Medulla oblongata (tissue), 1 donor: ENCODE results near the gene SFR1.

ENCODE experiments used
- DNase-seq: peaks from one replicate; pipeline ENCODE4 v3.0.0-alpha.2; 2015; ENCODE audit errors: extremely low spot score

The SFR1 gene, protein sequence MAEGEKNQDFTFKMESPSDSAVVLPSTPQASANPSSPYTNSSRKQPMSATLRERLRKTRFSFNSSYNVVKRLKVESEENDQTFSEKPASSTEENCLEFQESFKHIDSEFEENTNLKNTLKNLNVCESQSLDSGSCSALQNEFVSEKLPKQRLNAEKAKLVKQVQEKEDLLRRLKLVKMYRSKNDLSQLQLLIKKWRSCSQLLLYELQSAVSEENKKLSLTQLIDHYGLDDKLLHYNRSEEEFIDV

GRCh38 chr10:104121485-104122224 is at the start of gene SFR1:
Gene SFR1, plus strand, starts transcription at chr10:104122171. Its CDS starts 13 bp downstream, at chr10:104122184.
- DNase-seq, result peak; percentile 99

DNA sequence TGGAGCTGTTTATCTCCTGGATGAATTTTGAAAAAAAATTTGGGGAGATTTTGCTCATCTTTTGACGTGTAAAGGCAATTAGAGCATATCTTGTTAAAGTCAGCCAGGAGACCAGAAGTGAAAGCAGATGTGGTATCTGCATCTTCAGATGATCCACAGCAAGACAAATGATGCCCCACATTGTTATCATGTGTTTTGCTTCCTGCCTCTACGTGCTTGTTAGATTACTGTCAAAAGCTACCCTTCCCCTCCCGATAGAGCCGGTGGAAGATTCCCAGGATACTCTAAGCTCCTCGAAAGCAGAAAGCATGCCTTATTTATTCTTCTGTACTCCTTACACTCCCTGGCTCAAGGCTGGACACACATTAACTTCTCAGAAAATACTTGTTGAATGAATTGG is 49.2 kb upstream of the SFR1 start:
- no peak for DNase-seq

DNA sequence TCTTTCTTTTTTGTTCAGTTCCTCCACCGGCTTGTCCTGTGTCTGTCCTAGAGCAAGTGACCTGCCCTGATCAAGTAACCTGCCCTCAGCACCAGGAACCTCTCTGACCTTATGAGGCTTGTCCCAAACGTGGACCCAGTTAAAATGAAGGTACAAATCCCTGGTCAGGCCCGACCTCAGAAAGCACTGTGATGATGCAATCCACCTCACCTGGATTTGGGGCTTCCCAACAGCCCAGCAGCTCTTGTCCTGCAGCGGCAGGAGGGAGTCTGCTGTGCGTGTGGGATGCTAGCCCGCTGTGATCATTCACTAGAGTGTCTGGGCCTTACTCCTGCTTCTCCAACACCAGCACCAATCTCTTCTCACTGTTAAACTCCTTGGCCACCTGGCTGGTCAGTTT is 47.5 kb upstream of the SFR1 start:
- DNase-seq, result no peak

DNA sequence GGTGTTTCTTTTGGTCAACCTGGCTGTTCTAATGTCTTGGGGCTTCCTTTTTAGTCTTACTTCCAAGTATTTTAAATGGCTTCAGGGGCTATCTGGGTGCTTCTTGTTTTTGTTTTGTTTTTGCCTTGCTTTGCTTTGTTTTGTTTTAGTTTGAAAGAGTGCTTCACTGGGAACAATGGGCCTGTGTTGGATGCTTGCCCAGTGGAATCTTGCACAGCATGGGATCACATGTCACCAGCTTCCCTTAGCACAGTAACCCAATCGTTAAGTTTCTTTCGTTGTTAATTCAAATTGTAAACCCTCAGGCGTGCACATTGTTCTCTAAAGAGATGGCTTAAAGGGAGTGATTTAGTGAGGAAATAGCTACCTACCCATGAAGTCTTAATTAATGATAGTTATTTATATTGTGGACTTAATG is 45.2 kb upstream of the SFR1 start:
- peak; percentile 91 for DNase-seq

GRCh38 chr10:104077247-104077646 is 44.7 kb upstream of the SFR1 start:
- peak; percentile 24 for DNase-seq

- no peak for DNase-seq
Measured at GRCh38 chr10:104077663-104078151, 44.3 kb upstream of the SFR1 start.

GRCh38 chr10:104080762-104081161 is 41.2 kb upstream of the SFR1 start:
- DNase-seq, result peak; percentile 11

DNA sequence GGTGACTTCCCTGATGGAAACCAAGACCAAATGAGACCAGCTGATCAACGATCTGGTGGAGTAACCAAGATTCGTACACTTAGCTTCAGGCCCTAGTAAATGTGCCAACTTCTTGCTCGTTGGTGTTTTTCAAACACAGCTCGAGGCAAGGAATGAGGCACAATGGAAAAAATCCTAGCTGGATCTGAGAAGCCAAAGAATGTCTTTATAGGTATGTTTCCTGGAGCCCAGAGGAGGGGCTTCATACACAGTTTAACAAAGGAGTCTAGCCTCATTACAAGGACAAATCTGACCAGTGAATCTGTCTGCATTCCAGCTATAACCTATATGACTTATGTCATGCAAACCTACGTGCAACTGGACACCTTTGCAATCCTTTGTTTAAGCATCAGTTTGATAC is 40.0 kb upstream of the SFR1 start:
- DNase-seq, result no peak

DNA sequence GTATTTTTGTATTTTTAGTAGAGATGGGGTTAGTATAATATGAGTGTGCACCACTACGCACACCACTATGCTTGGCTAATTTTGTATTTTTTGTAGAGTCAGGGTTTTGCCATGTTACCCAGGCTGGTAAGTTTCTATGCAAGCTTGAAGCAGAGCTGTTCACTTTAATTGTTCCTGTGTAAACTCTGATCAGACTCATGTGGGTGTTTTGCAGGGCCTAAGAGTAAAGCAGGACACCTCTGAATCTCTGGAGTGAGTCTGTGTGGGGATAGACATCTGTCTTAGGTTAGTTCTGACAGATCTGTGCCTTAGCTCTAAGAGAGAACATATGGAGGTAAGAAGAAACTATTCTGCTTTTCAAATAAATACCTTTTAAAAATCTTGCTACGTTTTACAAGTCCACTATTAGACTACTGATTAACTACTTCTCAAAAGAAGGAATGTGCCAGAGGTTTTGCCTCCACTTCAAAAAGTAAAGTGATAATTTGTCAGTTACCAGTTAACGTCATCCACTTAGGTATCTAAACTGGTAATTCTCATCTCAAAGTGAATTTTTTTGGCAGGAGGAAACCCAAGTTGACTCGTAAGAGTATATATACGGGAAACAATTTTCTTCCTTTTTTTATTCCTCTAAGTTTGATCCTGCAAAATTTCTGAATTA is 37.4 kb upstream of the SFR1 start:
- DNase-seq, result no peak

DNA sequence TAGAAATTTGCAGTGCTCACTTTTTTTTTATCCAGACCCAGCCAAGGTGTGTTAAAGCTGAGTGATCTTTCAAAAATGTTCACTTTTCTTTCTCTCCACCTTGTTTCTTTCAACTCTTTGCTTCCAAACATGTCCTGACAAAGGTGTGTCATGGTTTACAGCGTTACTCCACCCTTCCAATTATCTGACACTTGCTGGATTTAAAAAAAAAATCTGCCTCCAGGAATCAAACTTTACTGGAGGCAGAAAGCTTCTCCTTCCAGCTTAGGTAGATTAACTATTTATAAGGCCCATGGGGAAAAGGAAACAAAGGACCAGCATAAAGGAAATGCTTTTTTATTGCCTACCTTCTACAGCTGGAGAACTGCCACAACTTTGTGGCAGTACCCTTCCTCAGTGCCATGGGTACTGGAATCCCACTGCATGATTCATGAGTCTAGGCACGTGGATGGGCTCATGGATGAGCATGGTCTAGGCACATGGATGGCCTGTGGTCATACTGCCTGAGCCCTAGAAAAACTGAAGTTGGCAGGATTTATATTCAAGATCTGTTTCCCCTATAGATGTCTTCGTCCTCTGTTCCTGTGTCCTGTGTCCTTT is 36.1 kb upstream of the SFR1 start, which contains the start of gene COL17A1:
Gene COL17A1, minus strand, starts transcription at position 80 of the 600 bp plus-strand sequence. CDS start 5,207 bp downstream, outside the sequence.
- DNase-seq, result no peak

- DNase-seq, result no peak
Measured at GRCh38 chr10:104088239-104088638, 33.7 kb upstream of the SFR1 start.

- no peak for DNase-seq
Measured at GRCh38 chr10:104089621-104090020, 32.4 kb upstream of the SFR1 start.

DNA sequence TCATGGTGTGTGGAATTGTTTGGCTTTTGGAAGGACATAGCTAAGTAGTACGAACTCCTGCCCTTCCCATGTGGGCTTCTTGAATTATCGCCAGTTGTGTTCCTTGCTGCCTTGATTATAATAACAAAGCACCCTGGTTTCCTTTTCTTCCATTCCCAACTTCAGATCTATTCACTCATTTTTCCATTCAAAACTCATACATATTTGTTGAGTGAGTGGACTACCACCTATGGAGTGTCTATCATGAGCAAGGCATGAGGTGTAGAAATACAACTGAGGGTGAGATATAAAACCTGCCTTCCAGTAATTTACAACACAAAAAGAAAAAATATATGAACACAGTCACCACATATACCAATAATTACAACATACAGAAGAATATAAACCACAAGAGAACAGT is 31.4 kb upstream of the SFR1 start:
- DNase-seq, result no peak

DNA sequence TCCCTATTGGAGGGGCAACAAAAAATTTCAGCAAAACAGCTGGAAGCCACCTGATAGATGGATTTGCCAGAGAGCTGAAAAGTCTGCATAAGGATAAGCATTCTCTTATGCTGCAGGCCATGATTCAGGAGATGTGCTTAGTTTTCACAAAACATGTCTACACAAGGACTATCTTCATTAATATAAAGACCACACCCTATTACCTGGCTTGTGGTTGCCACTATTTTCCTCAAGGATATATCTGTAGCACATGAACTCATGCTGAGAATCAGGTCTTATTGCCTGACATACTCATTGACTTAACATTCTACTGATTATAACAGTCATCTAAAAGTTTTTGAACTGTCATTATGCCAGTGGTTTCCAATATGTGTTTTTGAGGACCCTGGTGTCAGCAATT is 29.2 kb upstream of the SFR1 start:
- DNase-seq, result no peak

DNA sequence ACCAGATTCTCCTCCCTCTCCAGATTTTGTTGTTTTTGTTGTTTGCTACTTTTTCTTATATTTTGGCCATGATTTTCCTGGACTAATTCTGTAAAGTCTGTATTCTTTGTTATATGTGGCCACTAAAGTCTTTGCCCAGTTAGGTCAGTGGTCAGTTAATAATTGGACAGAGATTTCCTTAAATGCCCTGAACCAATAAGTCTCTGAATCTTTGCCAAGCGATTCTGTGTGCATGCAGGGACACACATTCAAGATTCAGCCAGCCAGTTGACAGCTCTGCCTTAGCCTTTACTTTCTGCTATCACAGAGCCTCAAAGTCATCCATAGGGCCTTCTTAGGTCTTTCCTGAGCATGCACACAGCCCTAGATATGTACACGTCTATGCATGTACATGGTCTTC is 25.3 kb upstream of the SFR1 start:
- DNase-seq, result no peak

GRCh38 chr10:104098358-104098925 is 23.5 kb upstream of the SFR1 start:
- DNase-seq, result no peak

DNA sequence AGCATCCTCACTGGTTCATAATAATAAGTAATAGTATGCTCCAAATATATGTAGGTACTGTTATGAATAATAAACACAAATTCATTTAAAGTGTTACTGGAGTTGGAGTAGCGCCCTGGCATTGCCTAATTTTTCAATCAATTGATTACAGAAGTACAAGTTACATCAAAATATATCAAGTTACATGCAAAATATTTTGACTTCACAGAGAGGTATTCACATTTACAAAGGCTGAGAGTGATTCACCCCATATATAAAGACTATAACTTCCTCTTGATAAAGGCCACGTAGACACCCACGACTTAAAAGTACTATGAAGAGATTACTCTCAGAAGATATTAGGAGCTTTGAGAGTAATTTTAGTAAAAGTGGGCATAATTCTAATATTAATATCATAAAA is 22.7 kb upstream of the SFR1 start:
- no peak for DNase-seq

- DNase-seq, result no peak
Measured at GRCh38 chr10:104099941-104100340, 22.0 kb upstream of the SFR1 start.

DNA sequence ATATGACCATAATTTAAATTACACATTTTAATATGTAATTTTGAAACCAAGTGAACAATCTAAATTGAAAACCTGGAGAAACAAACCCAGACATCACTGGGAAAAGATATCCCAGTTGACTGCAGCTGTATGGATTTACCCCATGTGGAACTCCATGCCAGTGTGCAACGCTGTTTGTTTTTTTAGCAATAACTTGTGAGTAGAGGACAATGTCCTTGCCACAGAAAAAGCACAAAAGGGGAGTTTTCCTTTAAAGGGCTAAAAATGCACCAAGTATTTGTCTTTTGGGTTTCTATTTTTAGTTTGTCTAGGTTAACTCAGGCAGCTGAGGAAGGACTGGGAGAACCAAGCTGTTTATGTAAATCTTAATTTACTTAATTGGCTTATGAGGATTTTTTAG is 21.2 kb upstream of the SFR1 start:
- DNase-seq, result no peak

- no peak for DNase-seq
Measured at GRCh38 chr10:104101902-104102301, 20.1 kb upstream of the SFR1 start.

GRCh38 chr10:104103956-104104355 is 18.0 kb upstream of the SFR1 start:
- no peak for DNase-seq

- no peak for DNase-seq
Measured at GRCh38 chr10:104104418-104104817, 17.6 kb upstream of the SFR1 start.
